Spleen (tissue), 11 donors: ENCODE data around the gene ANKRD60. TPM values are rescaled to one million over a fixed set of nuclear protein-coding genes. Genes with fewer than 3 reads are reported as not detected.

Experiments used
- DNase-seq: peaks from one replicate; pipeline ENCODE4 v3.0.0-alpha.2; 2020
- H3K27ac ChIP-seq, 8 donors: fragments of 200-600 bp; sonication (generic) in 7 of 8; 1 replicate in 4 of 8; 2 replicates in 4 of 8; pipeline versions ENCODE4 v1.5.0 to v1.8.0; 2016 to 2021; ENCODE audit warnings: inconsistent platforms in 4 of 8, mild to moderate bottlenecking in 4 of 8, moderate library complexity in 1 of 8
- H3K27me3 ChIP-seq, 7 donors: fragments of 200-600 bp; sonication (generic) in 6 of 7; replicated peaks in 1 of 7; 1 replicate in 4 of 7; 2 replicates in 3 of 7; pipeline versions ENCODE4 v1.5.0 to v1.8.0; 2016 to 2021; ENCODE audit warnings: inconsistent platforms in 3 of 7, mild to moderate bottlenecking in 1 of 7
- H3K36me3 ChIP-seq, 6 donors: fragments of 200-600 bp; sonication (generic) in 5 of 6; 1 replicate in 4 of 6; 2 replicates in 2 of 6; pipeline versions ENCODE4 v1.5.0 to v1.8.0; 2016 to 2021; ENCODE audit warnings: inconsistent platforms in 2 of 6
- H3K4me1 ChIP-seq, 6 donors: fragments of 200-600 bp; sonication (generic) in 5 of 6; 1 replicate in 3 of 6; 2 replicates in 3 of 6; pipeline versions ENCODE4 v1.5.0 to v1.8.0; 2016 to 2021; ENCODE audit warnings: inconsistent platforms in 3 of 6
- H3K4me3 ChIP-seq, 8 donors: fragments of 200-600 bp; sonication (generic) in 7 of 8; 1 replicate in 4 of 8; 2 replicates in 4 of 8; pipeline versions ENCODE4 v1.5.0 to v1.8.0; 2016 to 2021; ENCODE audit warnings: inconsistent platforms in 4 of 8, mild to moderate bottlenecking in 4 of 8, moderate library complexity in 2 of 8
- H3K9me3 ChIP-seq, 8 donors: fragments of 200-600 bp; sonication (generic) in 7 of 8; 1 replicate in 4 of 8; 2 replicates in 4 of 8; pipeline versions ENCODE4 v1.5.0 to v1.8.0; 2016 to 2021; ENCODE audit warnings: inconsistent platforms in 4 of 8
- POLR2A ChIP-seq, 3 donors: fragments of 450-650 bp; IDR thresholded peaks; one replicate each; pipeline ENCODE4 v1.5.1; 2017; ENCODE audit warnings: antibody characterized with exemption in 3 of 3, mild to moderate bottlenecking in 1 of 3
- POLR2AphosphoS5 ChIP-seq, 3 donors: sonication (generic); formaldehyde crosslinking; IDR thresholded peaks; one replicate each; pipeline ENCODE4 v1.5.1; 2017; ENCODE audit warnings: antibody characterized with exemption in 3 of 3
- WGBS, 5 donors: extraction: QIAGEN DNeasy Blood & Tissue Kit in 3 of 5; methylation state at CpG; one replicate each; pipeline versions ENCODE4 v1.1.5 to v1.1.7; 2013 to 2018; 5-methylcytosine and 5-hydroxymethylcytosine counted together
- intact Hi-C: fragments of 100-400 bp; cut with DNase I; formaldehyde crosslinking; loops from one replicate; pipeline ENCODE4 v1.15.0; 2023; ENCODE audit warnings: low total_unique reads
- polyA plus RNA-seq, 3 donors: library from polyadenylated mRNA; stranded (reverse); fragments of 200-250 nt; gene quantifications; one replicate each; pipeline ENCODE4 v1.2.1, GENCODE V29; 2013
- total RNA-seq, 7 donors: library from RNA; depleted of rRNA in 3 of 7; stranded (reverse); fragments of >200 nt in 3 of 7; fragmentation: NEBNext Ultra II Directional in 4 of 7; extraction: Animal tissue kit (Norgen Biotek cat#: 25700) in 4 of 7; gene quantifications; one replicate each; pipeline versions ENCODE4 v1.1.0 to v1.2.1, GENCODE V29; 2016 to 2021
- TF ChIP-seq, protein P1 (sequence below), 11 experiments: fragments of 200-600 bp in 7 of 11; fragments of 450-650 bp in 4 of 11; sonication (generic) in 4 of 11; IDR thresholded peaks in 8 of 11; conservative IDR thresholded peaks in 3 of 11; 1 replicate in 7 of 11; 2 replicates in 4 of 11; pipeline versions ENCODE4 v1.4.0 to v1.8.0; 2016 to 2021; ENCODE audit warnings: antibody characterized with exemption in 11 of 11, inconsistent platforms in 4 of 11, mild to moderate bottlenecking in 1 of 11
- donor health status: healthy with polysubstance abuse.
- donor health status: DM: no; HTN: no; CAD: no; lungs with moderate emphysema.
- donor health status: DM: no; HTN: no; CAD: no.
- donor health status: Bipolar disorder and iron deficiency.
- donor health status: healthy.
- donor health status: DM: no; HTN: no; CAD: no.
- donor health status: DM: yes; HTN: yes; CAD: no.

Gene ANKRD60
- total and polyA plus RNA-seq, 10 donors: not detected

DNA sequence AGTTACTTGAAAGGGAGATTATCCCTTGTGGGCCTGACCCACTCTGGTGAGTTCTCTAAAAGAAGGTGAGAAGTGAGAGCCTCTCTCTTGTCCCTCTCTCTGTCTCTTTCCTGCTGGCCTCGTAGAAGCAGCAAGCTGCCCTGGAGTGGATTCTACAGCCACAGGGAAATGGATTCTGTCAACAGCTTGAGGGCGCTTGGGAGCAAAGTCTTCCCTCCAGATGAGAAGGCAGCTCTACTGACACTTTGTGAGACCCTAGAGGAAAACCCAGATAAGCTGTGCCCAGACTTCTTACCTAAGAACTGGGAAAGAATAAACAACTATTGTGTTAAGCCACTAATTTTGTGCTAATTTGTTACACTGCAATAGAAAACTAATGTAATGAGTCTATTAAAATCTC, 39.9 kb downstream of the ANKRD60 start:
- WGBS, 5 donors: 52 to 79% (median 65%) methylated on average over 2 of the region's 2 CpGs
- intact Hi-C loops: no loop called here
- TF ChIP-seq POLR2AphosphoS5 (IDR thresholded peaks at IDR 0.05) (no peak), POLR2A (IDR thresholded peaks at IDR 0.05) (no peak)
- TF ChIP-seq, protein P1, sequence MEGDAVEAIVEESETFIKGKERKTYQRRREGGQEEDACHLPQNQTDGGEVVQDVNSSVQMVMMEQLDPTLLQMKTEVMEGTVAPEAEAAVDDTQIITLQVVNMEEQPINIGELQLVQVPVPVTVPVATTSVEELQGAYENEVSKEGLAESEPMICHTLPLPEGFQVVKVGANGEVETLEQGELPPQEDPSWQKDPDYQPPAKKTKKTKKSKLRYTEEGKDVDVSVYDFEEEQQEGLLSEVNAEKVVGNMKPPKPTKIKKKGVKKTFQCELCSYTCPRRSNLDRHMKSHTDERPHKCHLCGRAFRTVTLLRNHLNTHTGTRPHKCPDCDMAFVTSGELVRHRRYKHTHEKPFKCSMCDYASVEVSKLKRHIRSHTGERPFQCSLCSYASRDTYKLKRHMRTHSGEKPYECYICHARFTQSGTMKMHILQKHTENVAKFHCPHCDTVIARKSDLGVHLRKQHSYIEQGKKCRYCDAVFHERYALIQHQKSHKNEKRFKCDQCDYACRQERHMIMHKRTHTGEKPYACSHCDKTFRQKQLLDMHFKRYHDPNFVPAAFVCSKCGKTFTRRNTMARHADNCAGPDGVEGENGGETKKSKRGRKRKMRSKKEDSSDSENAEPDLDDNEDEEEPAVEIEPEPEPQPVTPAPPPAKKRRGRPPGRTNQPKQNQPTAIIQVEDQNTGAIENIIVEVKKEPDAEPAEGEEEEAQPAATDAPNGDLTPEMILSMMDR (IDR thresholded peaks at IDR 0.05 in 8 of 11, conservative IDR thresholded peaks at IDR 0.05 in 3 of 11): no peak
- no peak overlapping the region for H3K4me3 ChIP-seq
- H3K36me3 ChIP-seq: no peaks in the 10 kb centered on the region
- H3K4me1 ChIP-seq: no peaks in the 10 kb centered on the region
- no peak for DNase-seq
- peaks cover 0 to 15% (median 0%) of the 10 kb centered on the region in 7 donors for H3K27me3 ChIP-seq
- peaks cover 0 to 14% (median 2%) of the 10 kb centered on the region in 8 donors for H3K9me3 ChIP-seq
- H3K27ac ChIP-seq: no peak overlapping the region

DNA sequence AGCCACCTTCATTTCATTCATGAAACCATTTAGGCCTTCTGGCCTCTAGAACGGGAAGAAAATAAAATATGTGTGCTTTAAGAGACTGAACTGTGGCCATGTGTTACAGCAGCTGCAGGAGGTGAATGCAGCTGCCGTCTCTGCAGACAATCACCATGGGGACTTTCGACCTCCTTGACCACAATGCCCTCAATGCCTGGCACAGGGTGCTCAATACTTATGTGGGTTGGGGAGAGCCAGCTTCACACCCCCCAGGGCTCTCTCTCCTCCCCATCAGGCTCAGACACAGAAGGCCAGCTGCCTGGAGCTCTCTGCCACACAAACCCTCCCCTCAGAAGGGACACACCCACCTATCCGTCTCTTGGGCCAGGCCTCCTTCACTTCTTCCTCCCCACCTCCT, 43.5 kb downstream of the ANKRD60 start:
- peaks cover 0 to 2% (median 1%) of the 10 kb centered on the region in 6 donors for H3K4me1 ChIP-seq
- intact Hi-C loops: no loop called here
- peaks cover 0 to 36% (median 2%) of the 10 kb centered on the region in 7 donors for H3K27me3 ChIP-seq
- H3K4me3 ChIP-seq: no peak overlapping the region
- H3K36me3 ChIP-seq: no peaks in the 10 kb centered on the region
- H3K9me3 ChIP-seq: peaks cover 0 to 14% (median 2%) of the 10 kb centered on the region in 8 donors
- no peak for DNase-seq
- 78 to 94% (median 88%) methylated on average over 4 of the region's 4 CpGs for WGBS, 5 donors
- no peak overlapping the region for H3K27ac ChIP-seq
- no peak for TF ChIP-seq POLR2A (IDR thresholded peaks at IDR 0.05)
- TF ChIP-seq, protein P1 (IDR thresholded peaks at IDR 0.05 in 8 of 11, conservative IDR thresholded peaks at IDR 0.05 in 3 of 11): no peak
- no peak for TF ChIP-seq POLR2AphosphoS5 (IDR thresholded peaks at IDR 0.05)

DNA sequence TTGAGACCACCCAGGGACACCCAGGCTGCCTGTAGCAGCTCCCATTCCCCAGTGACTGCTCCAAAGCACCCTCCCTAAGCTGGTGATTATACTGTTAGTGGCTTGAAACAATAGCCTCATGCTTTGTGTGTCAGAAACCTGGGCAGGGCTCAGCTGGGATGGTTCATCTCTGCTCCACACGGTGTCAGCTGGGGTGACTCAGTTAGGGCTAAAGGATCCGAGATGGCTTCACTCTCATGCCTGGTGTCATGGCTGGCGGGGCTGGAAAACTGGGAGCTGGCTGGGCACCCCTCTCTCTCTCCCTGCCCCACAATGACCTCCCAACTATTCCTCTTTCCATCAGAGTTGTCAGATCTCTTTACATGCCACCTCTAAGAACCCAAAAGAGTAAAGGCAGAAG, 44.4 kb downstream of the ANKRD60 start:
- H3K9me3 ChIP-seq: peaks cover 0 to 14% (median 2%) of the 10 kb centered on the region in 8 donors
- H3K27me3 ChIP-seq: peaks cover 0 to 45% (median 7%) of the 10 kb centered on the region in 7 donors
- intact Hi-C loops: no loop called here
- DNase-seq: no peak
- no peaks in the 10 kb centered on the region for H3K36me3 ChIP-seq
- no peak overlapping the region for H3K27ac ChIP-seq
- peaks cover 5 to 11% (median 11%) of the 10 kb centered on the region in 6 donors for H3K4me1 ChIP-seq
- H3K4me3 ChIP-seq: no peak overlapping the region
- TF ChIP-seq, protein P1 (IDR thresholded peaks at IDR 0.05 in 8 of 11, conservative IDR thresholded peaks at IDR 0.05 in 3 of 11): no peak
- TF ChIP-seq POLR2AphosphoS5 (IDR thresholded peaks at IDR 0.05): no peak
- TF ChIP-seq POLR2A (IDR thresholded peaks at IDR 0.05): no peak
- 84 to 92% (median 88%) methylated on average over 3 of the region's 3 CpGs for WGBS, 5 donors

DNA sequence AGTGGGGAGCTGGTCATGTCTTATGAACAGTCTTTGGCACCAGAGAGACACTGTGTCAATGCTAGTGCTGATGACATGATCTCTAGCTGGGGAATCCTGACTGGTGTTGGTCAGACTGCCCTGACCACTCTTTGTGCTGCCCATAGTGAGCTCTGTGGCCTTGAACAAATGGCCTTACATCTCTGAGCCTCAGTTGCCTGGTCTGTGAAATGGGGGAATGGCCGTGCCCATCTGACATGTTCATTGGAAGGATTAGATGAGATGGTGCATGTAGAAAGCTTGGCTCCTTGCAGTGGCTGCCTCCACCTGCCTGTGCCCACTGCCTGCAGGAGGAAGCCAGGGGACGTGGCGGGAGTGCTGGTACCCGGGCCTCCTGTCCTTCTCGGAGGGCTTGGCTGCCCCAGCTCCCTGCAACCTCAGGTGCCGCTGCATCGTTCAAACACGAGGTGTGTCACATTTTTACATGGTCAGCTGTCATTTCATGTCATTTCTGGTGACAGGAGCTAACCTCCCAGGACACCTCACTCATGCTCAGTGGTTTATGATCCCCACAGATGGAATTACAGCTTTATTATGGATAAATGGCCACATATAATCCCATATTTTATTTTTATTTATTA, 45.8 kb downstream of the ANKRD60 start:
- intact Hi-C loops: no loop called here
- H3K36me3 ChIP-seq: no peaks in the 10 kb centered on the region
- DNase-seq: no peak
- peaks cover 5 to 13% (median 11%) of the 10 kb centered on the region in 6 donors for H3K4me1 ChIP-seq
- H3K9me3 ChIP-seq: peaks cover 0 to 14% (median 2%) of the 10 kb centered on the region in 8 donors
- WGBS, 5 donors: 85 to 91% (median 87%) methylated on average over 6 to 8 of the region's 8 CpGs
- H3K4me3 ChIP-seq: no peak overlapping the region
- no peak overlapping the region for H3K27ac ChIP-seq
- H3K27me3 ChIP-seq: peaks cover 0 to 50% (median 7%) of the 10 kb centered on the region in 7 donors
- TF ChIP-seq POLR2AphosphoS5 (IDR thresholded peaks at IDR 0.05): no peak
- TF ChIP-seq, protein P1 (IDR thresholded peaks at IDR 0.05 in 8 of 11, conservative IDR thresholded peaks at IDR 0.05 in 3 of 11): no peak
- TF ChIP-seq POLR2A (IDR thresholded peaks at IDR 0.05): no peak
